ENCODE measurements around the gene CDKN2AIP. TPM values are rescaled to one million over a fixed set of nuclear protein-coding genes. Genes with fewer than 3 reads are reported as not detected.
"Not testable (repeated sequence)": the region's sequence is repeated elsewhere in the genome, so short reads cannot be mapped to it uniquely, and the experiment has no call there.

CDKN2AIP gene
- polyA plus RNA-seq, 2 of the 4 experiments (the other 2 are of a cell fraction), result 9.1 to 12.4 TPM

GRCh38 chr4:183463903-183464619 lies 19.6 kb downstream of the CDKN2AIP start:
- H3K4me2 ChIP-seq; H3K27ac ChIP-seq; H3K4me3 ChIP-seq; FAIRE-seq; ATAC-seq; H3K9me3 ChIP-seq; DNase-seq (ENCODE audit: low read depth in 1 of 2, low spot score in 1 of 2): not testable (repeated sequence)
- TF ChIP-seq MAFK (IDR thresholded peaks at IDR 0.05; ENCODE audit: partially characterized antibody), result peak; percentile 78
- WGBS (ENCODE audit: missing lambda C conversion rate), result 71% methylated on average over 5 of the region's 11 CpGs
- ChIA-PET POLR2A (interaction anchor here (1.5 kb wide), 1 partner anchor 20 kb away, joined by 3 read pairs; the partner anchor contains the start of gene CDKN2AIP), CTCF (interaction anchor here (1.1 kb wide), 1 partner anchor 9 kb away, joined by 3 read pairs; no protein-coding TSS in a partner anchor)
- peaks cover 13% of the 10 kb centered on the region for H3K4me1 ChIP-seq

- WGBS (ENCODE audit: missing lambda C conversion rate), result 57% methylated on average over 3 of the region's 5 CpGs
- FAIRE-seq; H3K9me3 ChIP-seq; ATAC-seq; CTCF ChIA-PET; DNase-seq (ENCODE audit: low read depth in 1 of 2, low spot score in 1 of 2); H3K27ac ChIP-seq; H3K4me3 ChIP-seq; H3K4me2 ChIP-seq; POLR2A ChIA-PET: not testable (repeated sequence)
- peaks cover 15% of the 10 kb centered on the region for H3K4me1 ChIP-seq
Observed at GRCh38 chr4:183465879-183466278, 21.4 kb downstream of the CDKN2AIP start.

- FAIRE-seq, result no peak
Observed at GRCh38 chr4:183467246-183467645, 22.8 kb downstream of the CDKN2AIP start.

GRCh38 chr4:183468210-183469095 lies 24.0 kb downstream of the CDKN2AIP start:
- H3K4me2 ChIP-seq, result peak overlapping the region; percentile 70
- no peak for FAIRE-seq
- peak; percentile 10 to 46 for DNase-seq (ENCODE audit: low read depth in 1 of 2, low spot score in 1 of 2)
- peaks cover 15% of the 10 kb centered on the region for H3K4me1 ChIP-seq
- ChIA-PET POLR2A (interaction anchor here (0.5 to 1.1 kb wide), 3 partner anchors 25 to 174 kb away, joined by 3 to 6 read pairs (median 6); no protein-coding TSS in a partner anchor), CTCF (interaction anchor here (0.7 to 1.1 kb wide), 2 partner anchors 24 to 36 kb away, joined by 3 read pairs; partner anchors contain the start of gene CDKN2AIP)
- H3K27ac ChIP-seq, result peak overlapping the region; percentile 36 to 69; a peak in 5 of 6 replicates
- ATAC-seq, result peak; percentile 76 to 80; a peak in 5 of 6 replicates
- H3K9me3 ChIP-seq, result no peaks in the 10 kb centered on the region
- no peak overlapping the region for H3K4me3 ChIP-seq
- WGBS (ENCODE audit: missing lambda C conversion rate), result 2% methylated on average over 7 of the region's 7 CpGs
- TF ChIP-seq HES2 (IDR thresholded peaks at IDR 0.05), result 0 out of 2 replicates have a peak, but pooled peaks have one; percentile 12
- no peak for TF ChIP-seq CHD2 (IDR thresholded peaks at IDR 0.05; ENCODE audit: low read length, partially characterized antibody)
- peak; percentile 59 to 81 for TF ChIP-seq CEBPB (IDR thresholded peaks at IDR 0.05)
- no peak for TF ChIP-seq E2F6 (IDR thresholded peaks at IDR 0.05; ENCODE audit: borderline replicate concordance, low read depth)
- TF ChIP-seq HOXA7 (CRISPR knock-in tag; IDR thresholded peaks at IDR 0.05), result no peak
- TF ChIP-seq FOSL2 (IDR thresholded peaks at IDR 0.05), result no peak
- TF ChIP-seq FOSL2 (CRISPR knock-in tag; IDR thresholded peaks at IDR 0.05), result peak; percentile 75
- TF ChIP-seq MAFK (IDR thresholded peaks at IDR 0.05; ENCODE audit: partially characterized antibody), result peak; percentile 75
- TF ChIP-seq POLR2AphosphoS2 (conservative IDR thresholded peaks at IDR 0.05; ENCODE audit: low read length), result no peak
- TF ChIP-seq JUNB (IDR thresholded peaks at IDR 0.05), result peak; percentile 29; the same call in 1 of the 2 replicates

More at GRCh38 chr4:183467246-183467645, 22.8 kb downstream of the CDKN2AIP start:
- no peak for ATAC-seq
- no peak overlapping the region for H3K27ac ChIP-seq
- peaks cover 15% of the 10 kb centered on the region for H3K4me1 ChIP-seq
- ChIA-PET POLR2A (no interaction called here), CTCF (no interaction called here)
- H3K4me2 ChIP-seq, result no peak overlapping the region
- DNase-seq (ENCODE audit: low read depth in 1 of 2, low spot score in 1 of 2), result no peak
- no peak overlapping the region for H3K4me3 ChIP-seq
- no peak for TF ChIP-seq CTCF (IDR thresholded peaks at IDR 0.05)
- TF ChIP-seq ZFP36 (IDR thresholded peaks at IDR 0.05; ENCODE audit: borderline replicate concordance, partially characterized antibody), result no peak
- no peak for TF ChIP-seq JUNB (IDR thresholded peaks at IDR 0.05)
- WGBS (ENCODE audit: missing lambda C conversion rate), result 96% methylated on average over 3 of the region's 3 CpGs
- no peaks in the 10 kb centered on the region for H3K9me3 ChIP-seq
